Panc1 (cell line): ENCODE results near the gene ZNF398. TPM values are rescaled to one million over a fixed set of nuclear protein-coding genes. Genes with fewer than 3 reads are reported as not detected.
A peak's percentile ranks its signal among the peaks of the same experiment; 100 is the strongest.

Experiments used
- ATAC-seq: fragments of 200-7000 bp; cut with Tn5 transposase; 2 replicates; pipeline ENCODE4 v1.9.1; 2020; ENCODE audit warnings: mild to moderate bottlenecking, moderate library complexity
- BruUV-seq: library from RNA; stranded (reverse); fragments of 400-500 nt; replicated peaks from 2 replicates; lab custom pipeline; 2021; lab: Mats Ljungman, UMichigan
- CTCF ChIA-PET: fragments of 300-600 bp; sonication (Branson Sonifier 250); formaldehyde crosslinking; loops from one replicate; lab custom pipeline; 2022; ENCODE audit warnings: antibody characterized with exemption; lab: Charles Lee
- POLR2A ChIA-PET: fragments of 300-600 bp; sonication (Branson Sonifier 250); formaldehyde crosslinking; loops from one replicate; lab custom pipeline; 2022; ENCODE audit warnings: antibody characterized with exemption; lab: Charles Lee
- DNase-seq: peaks from one replicate; pipeline ENCODE4 v3.0.0-alpha.2; 2010; ENCODE audit warnings: low read depth, low spot score
- H3K27ac ChIP-seq: 2 replicates; pipeline ENCODE4 v1.5.1; 2011; ENCODE audit warnings: mild to moderate bottlenecking, low read length, inconsistent platforms
- H3K27me3 ChIP-seq: fragments of 200-500 bp; sonication (Bioruptor generic); 2 replicates; pipeline ENCODE4 v1.6.0; 2014; ENCODE audit warnings: low read length, inconsistent platforms; ENCODE audit not compliant: control insufficient read depth, insufficient read depth
- H3K36me3 ChIP-seq: fragments of 200-500 bp; sonication (Bioruptor generic); 2 replicates; pipeline ENCODE4 v1.5.1; 2014; ENCODE audit warnings: inconsistent platforms, mild to moderate bottlenecking, low read length, moderate library complexity; ENCODE audit not compliant: control insufficient read depth, insufficient read depth
- H3K4me1 ChIP-seq: 2 replicates; pipeline ENCODE4 v1.5.1; 2011; ENCODE audit warnings: inconsistent platforms, mild to moderate bottlenecking, low read length, moderate library complexity; ENCODE audit not compliant: control insufficient read depth, insufficient read depth
- H3K4me3 ChIP-seq, 2 experiments: 2 replicates each; pipeline ENCODE4 v1.5.1; 2011 to 2012; ENCODE audit warnings: low read depth in 2 of 2, low read length in 2 of 2, mild to moderate bottlenecking in 2 of 2, inconsistent platforms in 1 of 2, moderate library complexity in 1 of 2
- H3K9me3 ChIP-seq: fragments of 200-500 bp; sonication (Bioruptor generic); 2 replicates; pipeline ENCODE4 v1.5.1; 2014; ENCODE audit warnings: low read depth, mild to moderate bottlenecking, inconsistent platforms, low read length, moderate library complexity; ENCODE audit not compliant: control insufficient read depth, insufficient read depth
- CTCF ChIP-seq: fragments of 450-650 bp; IDR thresholded peaks from 2 replicates; pipeline ENCODE4 v1.5.1; 2017; ENCODE audit warnings: mild to moderate bottlenecking
- POLR2AphosphoS5 ChIP-seq: IDR thresholded peaks from 2 replicates; pipeline ENCODE4 v1.6.1; 2012; ENCODE audit warnings: mild to moderate bottlenecking, low read depth, low read length, moderate library complexity
- SIN3A ChIP-seq: IDR thresholded peaks from 2 replicates; pipeline ENCODE4 v1.6.1; 2012; ENCODE audit warnings: low read depth, mild to moderate bottlenecking, low read length, moderate library complexity, borderline replicate concordance; ENCODE audit not compliant: insufficient read depth
- TCF7L2 ChIP-seq: IDR thresholded peaks from 2 replicates; pipeline ENCODE4 v1.6.1; 2011; ENCODE audit warnings: mild to moderate bottlenecking, low read depth, low read length, inconsistent platforms
- in situ Hi-C: cut with HindIII; loops from 2 replicates; pipeline ENCODE4 v1.10.0; 2016; ENCODE audit warnings: low sequenced_read_pairs, low pct_unique_long_range_greater_than_20kb
- intact Hi-C: fragments of 100-400 bp; cut with micrococcal nuclease; formaldehyde crosslinking; loops from one replicate; pipeline ENCODE4 v1.10.0; 2022; ENCODE audit not compliant: unreplicated experiment
- total RNA-seq: library from RNA; stranded (reverse); gene quantifications from one replicate; pipeline ENCODE4 v1.2.1, GENCODE V29; 2021; ENCODE audit not compliant: unreplicated experiment
- TF ChIP-seq, protein P1 (sequence below), 2 experiments: IDR thresholded peaks; 2 replicates each; pipeline ENCODE4 v1.6.1; 2011 to 2012; ENCODE audit warnings: low read depth in 2 of 2, control low read depth in 1 of 2, low read length in 1 of 2, mild to moderate bottlenecking in 1 of 2, moderate library complexity in 1 of 2; ENCODE audit not compliant: insufficient read depth in 1 of 2

The ZNF398 gene
- total RNA-seq, 1 experiment from 2014 or later: 14.1 TPM

- H3K27me3 ChIP-seq: no peaks in the 10 kb centered on the region
- DNase-seq (no peak), ATAC-seq (peak; percentile 27; the same call in 1 of the 2 replicates)
- H3K9me3 ChIP-seq: no peaks in the 10 kb centered on the region
- H3K27ac ChIP-seq: peak overlapping the region; percentile 93
- peaks cover 8% of the 10 kb centered on the region for H3K36me3 ChIP-seq
- H3K4me1 ChIP-seq: peaks cover 9% of the 10 kb centered on the region
- ChIA-PET POLR2A (no interaction called here), CTCF (no interaction called here)
- H3K4me3 ChIP-seq: peak overlapping the region; percentile 93 to 98
- intact Hi-C loops (no loop called here), in situ Hi-C loops (no loop called here)
- BruUV-seq: no TSS peak
- TF ChIP-seq CTCF: no peak
- TF ChIP-seq, protein P1, sequence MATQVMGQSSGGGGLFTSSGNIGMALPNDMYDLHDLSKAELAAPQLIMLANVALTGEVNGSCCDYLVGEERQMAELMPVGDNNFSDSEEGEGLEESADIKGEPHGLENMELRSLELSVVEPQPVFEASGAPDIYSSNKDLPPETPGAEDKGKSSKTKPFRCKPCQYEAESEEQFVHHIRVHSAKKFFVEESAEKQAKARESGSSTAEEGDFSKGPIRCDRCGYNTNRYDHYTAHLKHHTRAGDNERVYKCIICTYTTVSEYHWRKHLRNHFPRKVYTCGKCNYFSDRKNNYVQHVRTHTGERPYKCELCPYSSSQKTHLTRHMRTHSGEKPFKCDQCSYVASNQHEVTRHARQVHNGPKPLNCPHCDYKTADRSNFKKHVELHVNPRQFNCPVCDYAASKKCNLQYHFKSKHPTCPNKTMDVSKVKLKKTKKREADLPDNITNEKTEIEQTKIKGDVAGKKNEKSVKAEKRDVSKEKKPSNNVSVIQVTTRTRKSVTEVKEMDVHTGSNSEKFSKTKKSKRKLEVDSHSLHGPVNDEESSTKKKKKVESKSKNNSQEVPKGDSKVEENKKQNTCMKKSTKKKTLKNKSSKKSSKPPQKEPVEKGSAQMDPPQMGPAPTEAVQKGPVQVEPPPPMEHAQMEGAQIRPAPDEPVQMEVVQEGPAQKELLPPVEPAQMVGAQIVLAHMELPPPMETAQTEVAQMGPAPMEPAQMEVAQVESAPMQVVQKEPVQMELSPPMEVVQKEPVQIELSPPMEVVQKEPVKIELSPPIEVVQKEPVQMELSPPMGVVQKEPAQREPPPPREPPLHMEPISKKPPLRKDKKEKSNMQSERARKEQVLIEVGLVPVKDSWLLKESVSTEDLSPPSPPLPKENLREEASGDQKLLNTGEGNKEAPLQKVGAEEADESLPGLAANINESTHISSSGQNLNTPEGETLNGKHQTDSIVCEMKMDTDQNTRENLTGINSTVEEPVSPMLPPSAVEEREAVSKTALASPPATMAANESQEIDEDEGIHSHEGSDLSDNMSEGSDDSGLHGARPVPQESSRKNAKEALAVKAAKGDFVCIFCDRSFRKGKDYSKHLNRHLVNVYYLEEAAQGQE (IDR thresholded peaks at IDR 0.05; ENCODE audit: insufficient read depth in 1 of 2, low read depth in 2 of 2, low read length in 1 of 2): no peak
- no peak for TF ChIP-seq POLR2AphosphoS5
- TF ChIP-seq TCF7L2: no peak
- no peak for TF ChIP-seq SIN3A
Observed at GRCh38 chr7:149196705-149197171, 49.5 kb downstream of the ZNF398 start.

GRCh38 chr7:149197675-149198074 is 50.4 kb downstream of the ZNF398 start:
- BruUV-seq: no TSS peak
- DNase-seq (no peak), ATAC-seq (no peak)
- no peaks in the 10 kb centered on the region for H3K9me3 ChIP-seq
- no peaks in the 10 kb centered on the region for H3K27me3 ChIP-seq
- no peak overlapping the region for H3K4me3 ChIP-seq
- TF ChIP-seq TCF7L2: no peak
- TF ChIP-seq SIN3A: no peak
- TF ChIP-seq, protein P1 (IDR thresholded peaks at IDR 0.05; ENCODE audit: insufficient read depth in 1 of 2, low read depth in 2 of 2, low read length in 1 of 2): no peak
- no peak for TF ChIP-seq CTCF
- TF ChIP-seq POLR2AphosphoS5: no peak
- in situ Hi-C loops: no loop called here
- ChIA-PET CTCF (no interaction called here), POLR2A (no interaction called here)
- peaks cover 11% of the 10 kb centered on the region for H3K36me3 ChIP-seq
- intact Hi-C loops: no loop called here
- H3K27ac ChIP-seq: no peak overlapping the region
- peaks cover 9% of the 10 kb centered on the region for H3K4me1 ChIP-seq
